OCI-LY7 (cell line): ENCODE data around the gene STAMBP.

Source experiments
- CTCF ChIP-seq: fragments of 200-600 bp; sonication (generic); conservative IDR thresholded peaks from 2 replicates; pipeline ENCODE4 v1.5.1; 2014; ENCODE audit warnings: mild to moderate bottlenecking, antibody characterized with exemption, low read length, moderate library complexity, mixed read lengths
- EZH2phosphoT487 ChIP-seq: fragments of 200-600 bp; sonication (generic); IDR thresholded peaks from 2 replicates; pipeline ENCODE4 v1.6.1; 2018; ENCODE audit warnings: low read depth, borderline replicate concordance, mild to moderate bottlenecking, mixed run types, antibody characterized with exemption, low read length, moderate library complexity, mixed read lengths

- TF ChIP-seq CTCF = no peak
- no peak for TF ChIP-seq EZH2phosphoT487
These were observed 21.2 kb downstream of the STAMBP start for GRCh38 chr2:73850009-73850408.
